Stimulated activated CD4-positive, alpha-beta T cell treated with anti-CD3 and anti-CD28 coated beads, Interleukin-15, amount 100 ng/mL, for 24 hours (primary cell): Measurements from ENCODE around the gene RGMA.
"Not testable (repeated sequence)": the region's sequence is repeated elsewhere in the genome, so short reads cannot be mapped to it uniquely, and the experiment has no call there.

Experiments used
- DNase-seq: peaks from one replicate; pipeline ENCODE4 v3.0.0-alpha.2; 2020

The RGMA gene

DNA sequence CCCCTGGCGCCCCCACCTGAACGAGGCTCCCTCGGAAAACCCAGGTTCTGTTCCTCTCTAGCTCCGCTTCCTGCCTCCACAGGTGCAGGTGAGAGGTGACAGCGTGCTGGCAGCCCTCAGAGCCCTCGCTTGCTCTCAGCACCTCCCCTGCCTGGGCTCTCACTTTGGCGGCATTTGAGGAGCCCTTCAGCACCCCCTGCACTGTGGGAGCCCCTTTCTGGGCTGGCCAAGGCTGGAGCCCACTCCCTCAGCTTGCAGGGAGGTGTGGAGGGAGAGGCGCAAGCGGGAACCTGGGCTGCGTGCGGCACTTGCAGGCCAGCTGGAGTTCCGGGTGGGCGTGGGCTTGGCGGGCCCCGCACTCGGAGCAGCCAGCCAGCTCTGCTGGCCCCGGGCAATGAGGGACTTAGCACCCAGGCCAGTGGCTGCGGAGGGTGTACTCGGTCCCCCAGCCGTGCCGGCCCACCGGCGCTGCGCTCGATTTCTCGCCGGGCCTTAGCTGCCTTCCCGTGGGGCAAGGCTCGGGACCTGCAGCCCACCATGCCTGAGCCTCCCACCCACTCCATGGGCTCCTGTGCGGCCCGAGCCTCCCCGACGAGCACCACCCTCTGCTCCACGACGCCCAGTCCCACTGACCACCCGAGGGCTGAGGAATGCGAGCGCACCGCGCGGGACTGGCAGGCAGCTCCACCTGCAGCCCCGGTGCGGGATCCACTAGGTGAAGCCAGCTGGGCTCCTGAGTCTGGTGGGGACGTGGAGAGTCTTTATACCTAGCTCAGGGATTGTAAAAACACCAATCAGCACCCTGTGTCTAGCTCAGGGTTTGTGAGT is 57.2 kb downstream of the RGMA start:
- not testable (repeated sequence) for DNase-seq

DNA sequence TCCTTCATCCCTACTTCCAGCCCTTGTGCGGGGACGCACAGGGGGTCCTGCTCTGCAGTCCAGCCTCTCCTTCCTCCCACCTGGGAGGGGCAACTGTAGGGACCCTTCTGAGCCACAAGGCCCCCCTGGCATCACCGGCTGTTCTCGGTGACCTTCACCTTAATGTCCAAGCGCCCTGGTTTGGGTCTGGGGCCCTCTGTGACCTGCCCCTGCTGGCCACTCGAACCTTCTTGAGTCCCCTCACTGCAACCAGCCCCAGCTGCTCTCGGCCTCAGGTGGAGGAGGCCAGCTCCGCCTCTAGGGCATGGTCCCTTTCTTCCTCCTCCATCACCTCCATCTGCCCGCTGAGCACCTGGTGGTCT is 57.9 kb downstream of the RGMA start:
- DNase-seq = no peak

DNA sequence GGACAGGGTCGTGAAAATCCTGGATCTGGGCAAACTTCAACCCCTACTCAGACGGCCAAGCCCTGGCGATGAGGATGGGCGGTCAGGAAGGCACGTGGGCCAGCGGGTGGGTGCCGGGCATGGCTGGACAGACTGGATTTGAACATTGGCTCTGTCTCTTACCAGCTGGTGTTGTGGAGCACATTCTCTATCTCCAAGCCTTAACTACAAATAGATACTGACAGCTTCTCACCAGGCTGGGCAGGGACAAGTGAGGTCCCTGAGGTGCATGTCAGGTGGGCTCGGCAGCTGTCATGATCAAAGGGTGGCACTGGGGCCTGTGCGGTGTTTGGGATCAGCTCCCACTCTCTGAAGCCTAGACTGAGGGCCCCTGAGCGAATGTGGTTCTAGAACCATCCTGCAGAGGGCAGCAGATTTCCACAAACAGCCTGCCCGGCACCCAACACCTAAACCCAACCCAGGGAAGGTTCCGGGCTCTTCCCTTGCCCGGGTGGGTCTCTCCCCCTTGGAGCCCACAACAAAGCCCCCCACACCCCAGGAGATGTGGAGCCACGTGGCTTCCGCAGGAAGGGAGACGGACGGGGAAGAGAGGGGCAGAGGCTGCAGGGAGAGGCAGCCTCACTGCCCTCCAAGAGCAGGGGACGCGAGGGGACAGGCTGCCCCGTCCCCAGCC is 58.4 kb downstream of the RGMA start:
- peak; percentile 74 for DNase-seq

DNA sequence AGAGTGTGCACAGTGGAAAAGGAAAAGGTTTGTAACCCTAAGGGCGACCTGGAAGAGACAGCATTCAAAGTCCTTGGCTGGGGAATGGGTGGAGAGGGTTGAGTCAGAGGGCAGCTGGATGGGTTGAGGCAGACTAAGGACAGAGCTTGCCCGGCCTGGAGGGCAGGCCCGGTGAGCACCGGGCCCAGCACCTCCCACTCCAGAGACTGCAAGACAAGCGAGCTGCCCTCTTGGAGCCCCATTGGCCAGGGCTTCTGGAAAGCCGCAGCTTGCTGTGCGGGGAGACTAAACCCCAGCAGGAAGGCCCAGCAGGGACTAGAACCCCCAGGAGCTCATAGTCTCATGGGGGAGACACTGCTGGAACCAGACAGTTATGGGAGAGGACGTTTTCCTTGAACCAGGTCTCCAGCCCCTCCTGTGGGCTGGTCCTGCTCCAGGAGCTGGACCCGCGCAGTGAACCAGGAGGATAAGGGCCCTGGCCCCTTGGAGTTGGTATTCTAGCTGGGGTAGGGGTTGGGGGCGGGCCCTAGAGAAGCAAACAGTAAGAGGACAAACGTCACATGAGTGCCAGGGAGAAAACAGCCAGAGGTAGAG is 59.1 kb downstream of the RGMA start:
- DNase-seq = no peak

DNA sequence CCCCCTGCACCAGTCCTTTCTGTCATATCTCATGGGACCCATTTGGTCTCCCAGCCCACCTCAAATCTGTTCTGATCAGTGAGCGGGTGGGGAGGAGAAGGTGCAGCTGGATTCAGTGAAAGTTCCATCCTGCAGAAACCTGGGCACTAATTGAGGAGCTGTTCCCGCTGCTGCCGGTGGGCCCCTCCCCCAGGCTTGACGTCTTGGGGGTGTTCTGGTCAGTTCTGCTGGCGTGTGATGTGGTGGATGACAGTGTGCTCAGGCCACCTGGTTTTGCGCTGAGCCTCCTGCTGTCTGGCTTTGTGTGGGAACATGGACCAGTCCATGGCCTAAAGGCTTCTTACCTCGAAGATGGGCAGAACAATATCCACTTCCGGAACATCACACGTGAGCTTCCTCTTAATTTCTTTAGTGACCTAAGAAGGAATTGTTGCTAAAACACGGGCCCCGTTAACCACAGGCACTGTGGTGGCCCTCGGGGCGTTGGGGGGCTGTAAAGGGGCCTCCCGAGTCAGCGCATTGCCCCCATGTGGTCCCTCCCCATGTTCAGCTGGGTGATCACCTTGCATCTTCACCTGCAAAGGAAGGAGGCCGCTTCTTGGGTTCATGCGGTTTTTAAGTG is 59.7 kb downstream of the RGMA start:
- DNase-seq = no peak

DNA sequence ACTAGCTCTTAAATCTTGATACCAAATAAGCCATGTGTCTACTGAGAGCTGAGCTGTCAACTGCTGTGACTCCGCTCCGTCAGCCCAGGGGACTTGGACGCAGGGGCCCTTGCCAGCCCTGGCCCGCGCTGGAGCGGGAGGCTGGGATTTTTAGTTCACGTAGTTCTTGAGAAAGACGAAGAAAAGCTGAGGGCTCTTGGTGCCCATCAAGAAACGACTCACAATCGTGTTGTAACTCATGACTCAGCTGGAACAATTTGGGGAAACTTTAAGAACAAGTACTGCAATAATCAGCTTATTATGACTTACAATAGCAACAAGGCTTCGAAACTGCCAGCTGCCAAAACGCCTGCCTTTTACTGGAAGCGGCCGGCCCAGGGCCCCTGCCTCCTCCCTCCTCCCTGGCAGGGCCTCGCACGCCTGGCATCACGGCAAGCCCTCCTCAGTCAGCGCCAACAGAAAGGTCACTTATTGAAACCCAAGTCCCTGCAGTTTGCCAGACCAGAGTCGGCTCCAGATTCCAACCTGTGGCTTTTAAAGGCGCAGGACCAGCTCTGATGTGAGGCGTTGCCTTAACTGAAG is 60.3 kb downstream of the RGMA start:
- DNase-seq = peak; percentile 35

DNA sequence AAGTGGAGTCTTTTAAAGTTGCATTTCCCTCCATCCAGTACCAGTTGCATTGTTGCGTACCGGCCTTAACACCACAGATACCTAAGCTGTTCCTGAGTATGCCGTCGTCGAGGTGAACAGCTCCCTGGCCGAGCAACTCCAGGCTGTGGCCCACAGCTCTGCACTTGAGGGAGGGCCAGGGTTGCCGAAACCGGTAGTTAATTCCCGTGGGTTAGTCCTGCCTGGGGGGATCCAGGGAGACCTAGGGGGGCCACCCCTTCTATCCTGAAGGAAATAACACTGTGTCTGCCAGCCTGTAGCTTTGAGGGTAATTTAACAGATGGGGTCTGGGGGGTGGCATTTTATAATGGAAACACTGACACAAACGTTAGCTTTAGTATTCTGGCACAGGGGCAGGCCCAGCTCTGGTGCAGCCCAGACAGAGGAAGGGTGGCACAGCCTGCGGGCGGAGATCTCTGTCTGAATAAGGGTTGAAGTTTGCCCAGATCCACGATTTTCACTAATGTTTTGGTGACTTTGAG is 60.8 kb downstream of the RGMA start:
- DNase-seq = no peak

DNA sequence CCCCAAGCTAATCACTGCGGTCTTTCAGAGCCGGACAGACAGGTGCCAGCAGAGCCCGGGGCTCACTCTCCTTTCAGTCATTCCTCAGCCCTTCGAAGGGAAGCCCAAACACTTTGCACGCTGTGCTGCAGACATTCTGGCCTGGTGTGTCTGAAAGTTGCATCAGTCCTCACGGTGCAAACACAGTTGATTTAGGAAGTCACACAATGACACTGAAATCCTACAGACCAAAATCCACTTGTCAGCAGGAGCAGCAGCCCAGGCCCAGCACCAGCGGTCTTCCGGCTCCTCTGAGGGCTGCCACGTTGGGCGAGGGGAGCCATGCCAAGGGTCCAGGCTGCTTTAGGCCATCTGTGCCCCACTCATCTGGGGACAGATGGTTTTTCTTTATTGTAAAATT is 61.6 kb downstream of the RGMA start:
- no peak for DNase-seq

DNA sequence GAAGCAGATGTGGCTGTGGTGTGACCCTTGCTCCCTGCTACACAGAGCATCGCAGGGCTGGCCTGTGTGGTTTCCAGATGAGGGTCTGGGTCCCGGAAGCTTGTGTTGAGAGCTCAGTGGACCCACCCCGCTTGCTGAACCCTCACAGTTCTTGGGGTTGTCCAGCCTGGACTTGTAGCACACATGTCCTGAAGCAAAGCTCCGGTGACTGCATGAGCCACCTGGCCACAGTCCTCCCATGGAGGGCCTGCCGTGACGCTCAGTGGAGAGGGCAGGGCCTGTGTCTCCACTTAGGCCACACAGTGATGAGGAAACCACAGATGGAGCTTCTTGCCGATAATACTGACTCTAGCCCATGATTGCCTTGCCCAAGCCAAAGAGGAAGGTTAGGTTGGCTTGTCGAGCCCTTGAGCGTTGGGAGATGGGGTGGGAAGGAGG is 62.6 kb downstream of the RGMA start:
- DNase-seq = no peak

DNA sequence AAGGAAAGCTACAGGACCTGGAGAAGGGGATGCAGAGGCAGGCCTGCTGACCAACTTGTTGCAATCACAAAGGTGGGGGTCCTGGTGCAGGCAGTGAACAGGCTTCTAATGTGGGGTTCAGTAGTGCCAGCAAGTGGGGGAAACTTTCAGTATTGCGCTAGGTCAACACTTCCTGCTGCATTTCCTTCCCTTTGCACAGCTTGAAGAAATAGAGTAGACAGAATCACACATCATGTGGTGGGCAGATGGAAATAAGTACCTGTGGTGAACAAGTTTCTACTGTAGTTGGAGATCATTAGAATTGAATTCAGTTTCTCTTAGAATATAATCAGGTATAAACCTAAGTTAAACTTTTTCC is 63.4 kb downstream of the RGMA start:
- no peak for DNase-seq

DNA sequence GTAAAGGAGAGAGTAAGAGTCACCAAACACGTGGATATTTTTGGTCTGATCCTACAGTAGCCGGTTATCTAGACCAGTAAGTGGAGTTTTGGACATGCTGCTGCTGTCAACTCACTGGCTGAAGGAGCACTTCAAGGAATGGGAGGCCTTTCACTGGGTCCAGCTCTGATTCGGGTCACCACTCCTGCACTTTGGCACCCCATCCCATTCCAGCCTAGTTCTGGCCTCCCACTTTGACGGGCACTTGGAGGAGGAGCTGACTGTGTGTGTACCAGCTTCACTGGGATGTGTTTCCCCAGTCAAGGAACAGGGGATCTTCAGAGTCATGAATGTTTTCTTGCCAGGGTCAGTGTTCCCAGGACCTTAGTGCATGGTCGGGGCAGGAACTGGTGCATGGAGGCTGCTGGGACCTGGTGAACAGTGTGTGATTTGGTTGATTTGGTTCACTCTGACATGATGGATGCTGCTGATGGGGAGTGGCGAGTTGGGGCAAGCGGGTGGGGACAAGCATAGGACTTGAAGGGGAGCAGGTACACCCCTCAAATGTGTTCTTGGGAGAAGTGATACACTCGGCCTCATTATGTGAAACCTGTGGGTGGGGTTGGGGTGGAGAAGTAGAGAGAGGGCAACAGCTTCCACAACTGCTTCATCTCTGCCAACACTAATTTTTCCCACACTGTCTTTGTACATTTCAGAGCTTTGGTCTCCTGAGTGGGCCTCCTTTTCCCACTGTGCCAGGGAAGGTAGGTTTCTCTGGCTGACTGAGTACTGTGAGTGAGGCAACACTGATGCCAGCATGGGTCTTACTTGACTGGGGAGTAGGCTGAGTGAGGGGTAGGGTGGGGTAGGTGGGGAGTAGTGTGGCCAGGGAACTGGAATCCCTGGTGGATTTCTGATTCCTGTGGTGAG is 64.0 kb downstream of the RGMA start:
- no peak for DNase-seq

DNA sequence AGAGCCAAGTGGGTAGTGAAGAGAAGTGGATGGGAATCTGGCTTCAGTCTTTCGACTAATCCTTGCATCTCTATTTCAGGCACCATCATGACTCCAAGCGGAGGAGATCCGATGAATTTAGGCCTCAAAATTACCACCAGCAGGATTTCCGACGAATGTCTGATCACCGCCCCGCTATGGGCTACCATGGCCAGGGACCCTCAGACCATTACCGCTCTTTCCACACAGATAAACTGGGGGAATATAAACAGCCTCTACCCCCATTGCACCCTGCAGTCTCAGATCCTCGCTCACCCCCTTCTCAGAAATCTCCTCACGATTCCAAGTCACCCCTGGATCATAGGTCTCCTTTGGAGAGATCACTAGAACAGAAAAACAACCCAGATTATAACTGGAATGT is 64.7 kb downstream of the RGMA start:
- no peak for DNase-seq

DNA sequence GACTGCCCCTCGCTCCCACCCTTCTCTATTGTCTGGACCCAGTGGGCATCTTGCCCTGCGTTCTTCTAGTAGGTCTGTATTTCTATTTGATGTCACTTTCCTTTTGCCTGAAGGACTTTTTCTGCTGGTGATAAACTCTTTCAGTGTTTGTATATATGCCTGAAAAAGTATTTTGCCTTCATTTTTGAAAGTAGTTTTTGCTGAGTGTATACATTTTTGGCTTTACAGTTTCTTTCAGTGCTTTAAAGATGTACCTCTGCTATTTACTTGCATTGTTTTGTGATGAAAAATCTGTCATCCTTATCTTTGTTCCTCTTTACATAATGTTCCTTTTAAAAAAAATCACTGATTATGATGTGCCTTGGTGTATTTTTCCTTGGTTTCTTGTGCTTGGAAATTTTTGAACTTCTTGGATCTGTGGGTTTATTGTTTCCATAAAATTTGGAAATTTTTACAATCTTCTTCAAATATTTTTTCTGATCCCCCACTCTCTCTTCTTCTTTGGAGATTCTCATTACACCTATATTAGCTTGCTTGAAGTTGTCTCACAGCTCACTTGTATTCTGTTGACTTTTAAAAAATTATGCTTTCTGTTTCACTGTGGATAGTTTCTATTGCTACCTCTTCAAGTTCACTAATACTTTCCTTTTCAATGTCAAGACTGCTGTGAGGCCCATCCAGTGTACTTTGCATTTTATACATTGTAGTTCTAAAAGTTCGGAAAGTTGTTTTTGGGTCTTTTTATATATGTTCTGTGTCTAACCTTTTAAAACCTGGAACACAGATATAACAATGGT is 67.8 kb downstream of the RGMA start:
- no peak for DNase-seq

DNA sequence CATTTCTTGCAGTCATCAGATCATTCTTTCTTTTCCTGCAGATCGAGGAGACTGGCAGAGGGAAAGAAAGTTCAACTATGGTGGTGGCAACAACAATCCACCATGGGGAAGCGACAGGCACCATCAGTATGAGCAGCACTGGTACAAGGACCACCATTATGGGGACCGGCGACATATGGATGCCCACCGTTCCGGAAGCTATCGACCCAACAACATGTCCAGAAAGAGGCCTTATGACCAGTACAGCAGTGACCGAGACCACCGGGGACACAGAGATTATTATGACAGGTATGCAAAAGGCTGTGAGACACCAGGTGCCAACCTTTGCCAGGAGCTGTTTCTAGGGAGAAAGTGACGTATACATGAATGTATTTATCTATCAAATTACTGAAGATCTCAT is 69.0 kb downstream of the RGMA start:
- DNase-seq = no peak

DNA sequence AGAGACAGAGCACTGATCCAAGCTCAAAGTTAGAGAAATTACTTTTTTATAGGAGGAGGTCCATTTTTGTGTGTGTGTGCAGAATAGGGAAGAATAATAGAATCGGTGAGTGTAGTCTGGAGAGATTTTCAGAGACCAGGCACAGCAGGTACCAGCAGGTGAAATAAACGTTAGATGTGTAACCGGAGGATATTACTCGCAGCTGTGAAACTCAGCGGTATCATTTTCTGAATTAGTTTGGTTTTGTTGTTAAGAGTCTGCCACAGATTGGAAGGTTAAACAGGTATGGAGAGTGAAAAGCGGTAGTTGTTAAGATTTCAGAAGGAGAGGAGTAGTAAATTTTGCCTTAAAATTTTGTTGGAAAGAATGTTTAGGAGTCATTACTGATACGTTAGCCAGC is 69.9 kb downstream of the RGMA start:
- no peak for DNase-seq

DNA sequence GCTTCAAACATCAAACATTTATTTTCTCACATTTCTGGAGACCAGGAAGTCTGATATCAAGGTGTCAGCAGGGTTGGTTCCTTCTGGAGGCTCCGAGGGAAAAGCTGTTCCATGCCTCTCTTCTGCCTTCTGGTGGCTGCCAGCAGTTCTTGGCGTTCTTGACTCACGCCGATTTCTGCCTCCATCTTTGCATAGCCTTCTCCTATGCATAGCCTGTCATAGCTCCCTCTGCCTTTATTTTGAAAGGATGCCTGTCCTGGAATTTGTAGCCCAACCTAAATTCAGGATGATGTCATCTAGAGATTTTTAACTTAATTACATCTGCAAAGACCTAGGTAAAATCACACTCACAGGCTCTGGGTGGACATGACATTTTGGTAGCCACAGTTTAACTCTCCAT is 70.4 kb downstream of the RGMA start:
- no peak for DNase-seq

DNA sequence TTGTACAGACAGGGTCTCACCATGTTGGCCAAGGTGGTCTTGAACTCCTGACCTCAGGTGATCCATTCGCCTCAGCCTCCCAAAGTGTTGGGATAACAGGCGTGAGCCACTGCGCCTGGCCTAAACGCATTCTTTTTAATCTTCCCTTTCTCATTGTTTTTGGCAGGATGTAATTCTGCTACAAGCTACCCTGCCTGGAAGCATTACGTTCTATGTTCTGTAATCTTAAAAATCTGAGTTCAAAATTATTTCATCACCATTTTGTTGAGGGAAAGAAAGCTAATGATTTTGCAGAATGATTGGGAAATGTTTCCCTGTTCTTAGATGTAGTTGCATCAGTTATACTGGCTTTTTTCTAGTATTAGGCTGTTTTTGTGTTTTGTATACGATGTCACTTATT is 71.5 kb downstream of the RGMA start:
- DNase-seq = no peak

DNA sequence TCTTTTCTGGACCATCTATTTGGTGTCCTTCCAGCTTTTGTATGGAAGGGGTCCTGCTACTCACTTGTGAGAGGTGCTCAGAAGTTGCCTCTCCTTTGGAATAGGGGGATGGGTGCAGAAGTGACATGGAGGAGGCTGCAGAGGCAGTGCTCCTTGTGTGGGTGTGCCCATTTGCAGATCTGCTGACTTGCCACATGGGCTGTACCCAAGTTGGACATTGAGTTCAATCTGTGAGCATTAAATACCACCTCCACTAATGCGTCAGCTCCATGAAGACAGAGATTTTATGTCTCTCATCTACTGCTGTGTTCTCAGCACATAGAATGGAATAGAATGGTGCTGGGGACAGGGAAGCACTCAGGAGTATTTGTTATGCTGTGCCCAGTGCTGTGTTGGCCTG is 76.2 kb downstream of the RGMA start:
- DNase-seq = no peak

DNA sequence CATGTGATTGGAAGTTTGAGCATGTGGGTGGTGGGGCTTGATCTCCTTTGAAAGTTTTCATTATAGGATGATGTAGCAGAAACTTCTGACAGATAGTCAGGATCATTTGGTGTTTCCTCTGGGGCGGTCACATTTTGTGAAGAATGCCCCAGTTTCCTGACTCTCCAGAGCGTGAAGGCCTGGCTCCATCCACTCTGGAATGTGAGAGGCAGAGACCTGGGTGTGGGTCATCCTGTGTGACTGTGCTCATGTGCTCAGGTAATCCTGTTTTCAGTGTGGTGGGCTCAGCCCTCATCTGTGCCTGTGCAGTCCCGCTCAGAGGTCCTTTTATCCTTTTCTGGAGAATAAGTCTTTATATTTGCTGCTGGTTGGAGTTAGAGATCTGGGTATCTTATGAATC is 81.0 kb downstream of the RGMA start:
- DNase-seq = no peak

DNA sequence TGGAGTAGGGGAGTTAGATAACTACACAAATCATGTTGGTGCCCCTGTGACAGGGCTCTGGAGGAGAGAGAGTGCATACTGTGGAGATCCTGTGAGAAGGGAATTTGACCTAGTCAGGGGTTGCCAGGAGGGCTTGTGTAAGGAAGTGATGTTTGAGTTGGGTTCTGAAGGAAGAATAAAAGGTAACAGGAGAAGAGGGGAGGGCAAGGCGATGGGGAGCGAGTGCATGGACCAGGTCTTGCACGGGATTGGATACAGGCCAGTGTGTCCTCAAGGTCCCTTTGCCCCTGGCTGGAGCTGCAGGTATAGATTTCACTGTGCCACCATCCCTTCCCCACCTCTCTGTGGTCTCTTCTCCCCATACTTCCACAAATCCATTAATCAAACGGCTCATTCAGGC is 83.9 kb downstream of the RGMA start:
- no peak for DNase-seq

DNA sequence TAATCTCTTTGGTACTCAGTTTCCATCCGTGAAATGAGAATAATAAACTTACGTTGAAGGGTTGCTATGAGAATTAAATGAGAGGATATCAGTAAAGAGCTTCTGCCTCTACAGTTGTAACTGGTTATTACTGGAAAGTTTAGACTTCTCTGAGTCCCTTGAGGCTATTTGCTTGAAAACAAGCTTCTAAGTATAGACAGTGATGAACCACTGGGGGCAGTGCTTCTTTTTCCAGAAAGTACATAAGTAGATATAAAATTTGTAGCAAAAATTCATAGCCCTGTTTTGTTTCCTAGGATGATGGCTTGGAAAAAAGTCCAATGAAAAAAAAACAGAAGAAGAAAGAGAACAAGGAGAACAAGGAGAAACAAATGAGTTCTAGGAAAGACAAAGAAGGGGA is 87.1 kb downstream of the RGMA start:
- DNase-seq = no peak
